ENCODE results near the gene NEURL1B.

NEURL1B gene

DNA sequence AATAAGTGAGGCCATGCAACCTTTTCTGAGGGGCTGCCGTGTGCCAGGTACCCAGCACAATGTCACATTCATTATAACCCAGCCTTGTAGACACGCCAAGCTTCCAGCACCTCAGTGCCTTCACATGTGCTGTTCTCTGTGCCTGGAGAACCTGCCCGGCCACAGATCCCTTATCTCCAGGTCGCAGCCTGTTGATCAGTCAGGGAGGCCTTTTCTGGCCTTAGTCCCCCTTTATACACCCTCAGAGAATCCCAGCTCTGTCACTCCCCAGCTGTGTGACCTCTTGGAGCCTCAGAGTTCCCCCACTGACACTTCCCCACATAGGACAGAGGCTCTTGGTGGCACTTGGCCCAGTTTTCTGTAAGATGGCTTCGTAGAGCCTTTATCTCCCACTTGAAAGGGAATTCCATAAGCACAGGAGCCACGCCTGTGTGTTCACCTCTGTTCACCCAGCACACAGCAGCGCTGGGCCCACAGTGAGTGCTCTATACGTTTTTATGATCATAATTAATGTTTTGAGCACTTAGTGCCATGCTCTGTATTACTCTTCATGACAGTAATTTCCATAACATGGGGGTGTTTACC, 38.7 kb downstream of the NEURL1B start:
- no peak overlapping the region for H3K27ac ChIP-seq (ENCODE audit: extremely low read depth, low read depth, low read length)
- H3K4me3 ChIP-seq (ENCODE audit: low read depth, low read length) = no peak overlapping the region
- H3K4me1 ChIP-seq (ENCODE audit: control insufficient read depth, insufficient read depth, low read length) = no peaks in the 10 kb centered on the region
- TF ChIP-seq GLIS1 (tag by site-specific recombination; IDR thresholded peaks at IDR 0.05) (peak; percentile 72; the same call in 1 of the 2 replicates), ZFP69B (tag by site-specific recombination; IDR thresholded peaks at IDR 0.05) (0 out of 2 replicates have a peak, but pooled peaks have one; percentile 16), ZNF175 (tag by site-specific recombination; IDR thresholded peaks at IDR 0.05) (no peak)
- H3K9me3 ChIP-seq (ENCODE audit: control insufficient read depth, insufficient read depth, low read depth, low read length) = no peaks in the 10 kb centered on the region
- ChIA-PET POLR2A (no interaction called here), CTCF (interaction anchor here (1.2 to 1.4 kb wide), 2 partner anchors 15 to 200 kb away, joined by 5 to 11 read pairs; no protein-coding TSS in a partner anchor)
- H3K36me3 ChIP-seq (ENCODE audit: control insufficient read depth in 2 of 2, insufficient read depth in 1 of 2, low read length in 2 of 2) = no peaks in the 10 kb centered on the region

DNA sequence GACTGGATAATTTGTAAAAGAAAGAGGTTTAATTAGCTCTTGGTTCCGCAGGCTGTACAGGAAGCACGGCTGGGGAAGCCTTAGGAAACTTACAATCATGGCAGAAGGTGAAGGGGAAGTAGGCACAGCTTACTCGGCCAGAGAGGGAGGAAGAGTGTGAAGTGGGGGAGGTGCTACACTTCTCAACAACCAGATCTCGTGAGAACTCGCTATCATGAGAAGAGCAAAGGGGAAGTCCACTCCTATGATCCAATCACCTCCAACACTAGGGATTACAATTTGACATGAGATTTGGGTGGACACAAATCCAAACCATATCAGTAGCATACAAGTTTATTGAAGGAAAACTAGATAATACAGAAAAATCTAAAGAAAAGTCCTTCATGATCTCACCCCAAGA, 39.9 kb downstream of the NEURL1B start:
- no peaks in the 10 kb centered on the region for H3K9me3 ChIP-seq (ENCODE audit: control insufficient read depth, insufficient read depth, low read depth, low read length)
- CTCF ChIA-PET = interaction anchor here (0.7 to 1.2 kb wide), 2 partner anchors 14 to 74 kb away, joined by 3 to 5 read pairs; no protein-coding TSS in a partner anchor
- TF ChIP-seq ZNF626 (tag by site-specific recombination; IDR thresholded peaks at IDR 0.05) = no peak
- no peak for TF ChIP-seq ZNF10 (tag by site-specific recombination; IDR thresholded peaks at IDR 0.05)
- TF ChIP-seq ZNF394 (tag by site-specific recombination; IDR thresholded peaks at IDR 0.05; ENCODE audit: borderline replicate concordance) = no peak
- TF ChIP-seq ZFP41 (tag by site-specific recombination; IDR thresholded peaks at IDR 0.05; ENCODE audit: borderline replicate concordance) = no peak
- TF ChIP-seq ZNF48 (tag by site-specific recombination; IDR thresholded peaks at IDR 0.05) = no peak
- TF ChIP-seq ZNF248 (tag by site-specific recombination; IDR thresholded peaks at IDR 0.05) = no peak
- TF ChIP-seq KLF7 (tag by site-specific recombination; IDR thresholded peaks at IDR 0.05; ENCODE audit: borderline replicate concordance) = no peak
- TF ChIP-seq, protein P1, sequence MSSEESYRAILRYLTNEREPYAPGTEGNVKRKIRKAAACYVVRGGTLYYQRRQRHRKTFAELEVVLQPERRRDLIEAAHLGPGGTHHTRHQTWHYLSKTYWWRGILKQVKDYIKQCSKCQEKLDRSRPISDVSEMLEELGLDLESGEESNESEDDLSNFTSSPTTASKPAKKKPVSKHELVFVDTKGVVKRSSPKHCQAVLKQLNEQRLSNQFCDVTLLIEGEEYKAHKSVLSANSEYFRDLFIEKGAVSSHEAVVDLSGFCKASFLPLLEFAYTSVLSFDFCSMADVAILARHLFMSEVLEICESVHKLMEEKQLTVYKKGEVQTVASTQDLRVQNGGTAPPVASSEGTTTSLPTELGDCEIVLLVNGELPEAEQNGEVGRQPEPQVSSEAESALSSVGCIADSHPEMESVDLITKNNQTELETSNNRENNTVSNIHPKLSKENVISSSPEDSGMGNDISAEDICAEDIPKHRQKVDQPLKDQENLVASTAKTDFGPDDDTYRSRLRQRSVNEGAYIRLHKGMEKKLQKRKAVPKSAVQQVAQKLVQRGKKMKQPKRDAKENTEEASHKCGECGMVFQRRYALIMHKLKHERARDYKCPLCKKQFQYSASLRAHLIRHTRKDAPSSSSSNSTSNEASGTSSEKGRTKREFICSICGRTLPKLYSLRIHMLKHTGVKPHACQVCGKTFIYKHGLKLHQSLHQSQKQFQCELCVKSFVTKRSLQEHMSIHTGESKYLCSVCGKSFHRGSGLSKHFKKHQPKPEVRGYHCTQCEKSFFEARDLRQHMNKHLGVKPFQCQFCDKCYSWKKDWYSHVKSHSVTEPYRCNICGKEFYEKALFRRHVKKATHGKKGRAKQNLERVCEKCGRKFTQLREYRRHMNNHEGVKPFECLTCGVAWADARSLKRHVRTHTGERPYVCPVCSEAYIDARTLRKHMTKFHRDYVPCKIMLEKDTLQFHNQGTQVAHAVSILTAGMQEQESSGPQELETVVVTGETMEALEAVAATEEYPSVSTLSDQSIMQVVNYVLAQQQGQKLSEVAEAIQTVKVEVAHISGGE (tag by site-specific recombination; conservative IDR thresholded peaks at IDR 0.05; ENCODE audit: low read depth) = no peak
- TF ChIP-seq ZNF76 (tag by site-specific recombination; IDR thresholded peaks at IDR 0.05; ENCODE audit: borderline replicate concordance, low read depth) = no peak
- no peak for TF ChIP-seq ZNF324 (tag by site-specific recombination; IDR thresholded peaks at IDR 0.05)
- no peak for TF ChIP-seq ZBTB17 (tag by site-specific recombination; IDR thresholded peaks at IDR 0.05)
- TF ChIP-seq ZNF571 (tag by site-specific recombination; IDR thresholded peaks at IDR 0.05) = no peak
- TF ChIP-seq ZNF785 (tag by site-specific recombination; IDR thresholded peaks at IDR 0.05) = no peak
- TF ChIP-seq ZNF302 (tag by site-specific recombination; IDR thresholded peaks at IDR 0.05; ENCODE audit: low read depth) = no peak
- TF ChIP-seq, protein P2, sequence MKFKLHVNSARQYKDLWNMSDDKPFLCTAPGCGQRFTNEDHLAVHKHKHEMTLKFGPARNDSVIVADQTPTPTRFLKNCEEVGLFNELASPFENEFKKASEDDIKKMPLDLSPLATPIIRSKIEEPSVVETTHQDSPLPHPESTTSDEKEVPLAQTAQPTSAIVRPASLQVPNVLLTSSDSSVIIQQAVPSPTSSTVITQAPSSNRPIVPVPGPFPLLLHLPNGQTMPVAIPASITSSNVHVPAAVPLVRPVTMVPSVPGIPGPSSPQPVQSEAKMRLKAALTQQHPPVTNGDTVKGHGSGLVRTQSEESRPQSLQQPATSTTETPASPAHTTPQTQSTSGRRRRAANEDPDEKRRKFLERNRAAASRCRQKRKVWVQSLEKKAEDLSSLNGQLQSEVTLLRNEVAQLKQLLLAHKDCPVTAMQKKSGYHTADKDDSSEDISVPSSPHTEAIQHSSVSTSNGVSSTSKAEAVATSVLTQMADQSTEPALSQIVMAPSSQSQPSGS (tag by site-specific recombination; IDR thresholded peaks at IDR 0.05; ENCODE audit: low read depth) = no peak
- no peak for TF ChIP-seq ZNF214 (tag by site-specific recombination; IDR thresholded peaks at IDR 0.05; ENCODE audit: borderline replicate concordance)
- H3K27ac ChIP-seq (ENCODE audit: extremely low read depth, low read depth, low read length) = no peak overlapping the region
- H3K36me3 ChIP-seq (ENCODE audit: control insufficient read depth in 2 of 2, insufficient read depth in 1 of 2, low read length in 2 of 2) = no peaks in the 10 kb centered on the region
- POLR2A ChIA-PET = no interaction called here
- no peak overlapping the region for H3K4me3 ChIP-seq (ENCODE audit: low read depth, low read length)
- no peaks in the 10 kb centered on the region for H3K4me1 ChIP-seq (ENCODE audit: control insufficient read depth, insufficient read depth, low read length)
